GM21723 (cell line): Measurements from ENCODE around the gene P2RX2.

ENCODE experiments used
- ATAC-seq: cut with Tn5 transposase; IDR thresholded peaks from one replicate; pipeline ENCODE4 v1.9.1; 2021; ENCODE audit warnings: mild to moderate bottlenecking, moderate library complexity; ENCODE audit not compliant: unreplicated experiment

P2RX2 gene

DNA sequence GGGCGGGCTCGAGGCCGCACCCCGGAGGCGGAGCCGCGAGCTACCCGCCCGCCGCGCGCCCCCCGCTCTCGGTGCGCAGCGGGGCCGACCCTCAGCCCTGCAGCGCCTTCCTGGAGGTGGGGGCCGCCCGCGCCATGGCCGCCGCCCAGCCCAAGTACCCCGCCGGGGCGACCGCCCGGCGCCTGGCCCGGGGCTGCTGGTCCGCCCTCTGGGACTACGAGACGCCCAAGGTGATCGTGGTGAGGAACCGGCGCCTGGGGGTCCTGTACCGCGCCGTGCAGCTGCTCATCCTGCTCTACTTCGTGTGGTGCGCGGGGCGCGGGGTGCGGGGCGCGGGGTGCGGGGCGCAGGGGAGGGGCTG, at the start of gene P2RX2:
P2RX2 (plus strand) TSS at position 94 of the 361 bp plus-strand sequence; CDS start at position 135, 41 bp downstream.
- no peak for ATAC-seq

DNA sequence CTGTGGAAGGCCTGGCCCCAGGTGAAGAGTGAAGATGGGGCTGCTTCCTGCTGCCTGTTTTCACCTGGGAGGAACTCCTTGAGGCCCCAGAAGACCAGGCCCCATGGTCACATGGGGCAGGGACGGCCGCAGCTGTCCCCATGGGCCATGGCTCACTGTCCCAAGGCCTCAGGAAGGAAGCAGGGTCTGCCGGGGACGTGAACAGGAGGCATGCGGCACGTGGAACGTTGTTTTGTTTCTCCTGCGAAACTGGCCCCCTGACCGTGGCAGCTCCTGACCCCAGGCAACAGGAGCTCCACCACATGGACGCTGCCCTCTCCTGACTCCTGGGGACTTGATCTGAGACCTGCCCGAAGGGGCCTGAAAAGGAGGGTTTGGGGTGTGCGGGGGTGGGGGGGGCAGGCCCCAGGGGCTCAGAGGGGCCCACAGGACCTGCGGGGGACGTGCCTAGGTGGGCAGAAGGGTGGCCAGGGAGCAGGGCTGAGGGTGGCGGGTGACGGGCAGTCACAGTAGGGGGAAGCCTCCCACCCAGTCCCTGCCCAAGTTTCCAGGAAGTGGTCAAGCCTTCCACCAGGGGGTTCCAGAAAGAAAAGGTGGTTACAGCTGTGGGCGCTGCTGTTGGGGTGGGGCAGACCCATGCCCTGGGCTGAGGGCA, 49.6 kb upstream of the P2RX2 start:
- ATAC-seq = no peak

DNA sequence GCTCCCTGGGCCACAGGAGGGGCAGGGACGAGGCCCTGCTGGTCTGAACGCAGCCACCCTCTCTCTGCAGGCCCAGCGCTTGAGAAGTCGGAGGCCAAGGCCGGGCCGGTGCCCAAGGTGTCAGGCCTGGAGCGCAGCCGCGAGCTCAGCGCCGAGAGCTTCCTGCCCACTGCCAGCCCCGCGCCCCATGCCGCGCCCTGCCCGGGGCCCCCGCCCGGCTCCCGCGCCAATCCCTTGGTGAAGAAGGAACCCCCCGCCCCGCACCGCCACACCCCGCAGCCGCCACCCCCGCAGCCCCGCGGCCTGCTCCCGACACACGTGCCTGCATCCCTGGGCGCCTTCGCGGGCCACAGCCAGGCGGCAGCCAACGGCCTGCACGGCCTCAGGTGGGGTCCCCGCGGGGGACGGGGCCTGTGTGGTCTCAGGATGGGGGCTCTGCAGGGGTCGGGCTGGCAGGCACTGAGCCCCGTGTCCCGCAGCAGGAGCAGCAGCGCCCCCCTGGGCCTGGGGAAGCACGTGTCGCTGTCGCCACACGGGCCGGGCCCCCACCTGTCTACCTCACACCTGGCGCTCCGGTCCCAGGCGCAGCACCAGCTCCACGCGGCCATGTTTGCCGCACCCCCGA, 48.6 kb upstream of the P2RX2 start:
- no peak for ATAC-seq

GRCh38 chr12:132570635-132571034, 47.9 kb upstream of the P2RX2 start:
- no peak for ATAC-seq

GRCh38 chr12:132571051-132571450, 47.5 kb upstream of the P2RX2 start:
- ATAC-seq = no peak

DNA sequence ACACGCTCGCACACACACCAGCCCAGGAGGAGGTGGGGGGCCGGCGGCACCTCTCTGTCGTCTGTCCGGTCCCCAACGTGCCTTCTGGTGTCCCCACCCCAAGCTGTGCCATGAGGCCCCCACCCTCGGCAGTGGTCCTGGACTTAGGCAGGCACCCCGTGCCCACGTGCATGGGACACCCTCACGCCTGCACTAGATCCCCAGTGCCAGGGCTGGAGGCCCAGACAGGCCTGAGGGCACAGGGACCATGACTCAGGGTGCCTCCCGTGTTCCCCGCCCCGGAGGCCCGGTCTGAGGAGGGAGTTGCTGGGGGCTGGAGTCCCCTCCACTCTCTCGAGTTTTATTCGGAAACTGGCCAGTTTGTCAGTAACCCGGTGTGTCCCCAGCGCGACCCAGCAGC, 47.0 kb upstream of the P2RX2 start:
- ATAC-seq = no peak

GRCh38 chr12:132572106-132572505, 46.5 kb upstream of the P2RX2 start:
- ATAC-seq = no peak

GRCh38 chr12:132572801-132573760, 45.5 kb upstream of the P2RX2 start:
- no peak for ATAC-seq

DNA sequence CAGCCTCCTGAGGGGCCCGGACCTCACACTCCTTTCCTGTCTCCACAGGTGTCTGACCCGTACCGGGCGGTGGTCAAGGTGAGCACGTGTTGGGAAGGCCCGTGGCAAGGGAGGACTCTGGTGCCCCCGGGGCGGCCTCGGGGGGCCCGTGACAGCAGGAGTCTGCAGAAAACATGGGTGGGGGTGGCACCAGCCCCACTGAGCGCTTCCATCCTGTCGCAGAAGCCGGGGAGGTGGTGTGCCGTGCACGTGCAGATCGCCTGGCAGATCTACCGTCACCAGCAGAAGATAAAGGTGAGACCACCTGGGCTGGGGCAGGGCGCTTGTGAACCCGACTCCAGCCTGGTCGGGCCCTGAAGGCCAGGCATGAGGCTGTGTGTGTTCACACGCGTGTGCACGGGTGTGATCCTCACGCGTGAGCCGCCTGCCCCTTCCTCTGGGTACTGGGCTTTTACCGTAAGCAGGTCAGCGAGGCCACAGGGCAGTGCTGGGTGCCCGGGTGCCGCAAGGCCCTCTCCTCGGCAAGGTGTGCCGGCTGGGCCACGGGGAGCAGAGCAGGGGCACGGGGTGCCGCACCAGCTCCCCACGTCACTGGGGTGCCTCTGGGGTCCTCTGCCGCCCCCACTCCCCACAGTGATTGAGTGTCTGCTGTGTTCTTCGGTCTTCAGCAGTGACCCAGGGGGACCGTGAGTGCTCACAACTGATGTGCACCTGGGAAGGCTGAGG, 44.1 kb upstream of the P2RX2 start:
- no peak for ATAC-seq

DNA sequence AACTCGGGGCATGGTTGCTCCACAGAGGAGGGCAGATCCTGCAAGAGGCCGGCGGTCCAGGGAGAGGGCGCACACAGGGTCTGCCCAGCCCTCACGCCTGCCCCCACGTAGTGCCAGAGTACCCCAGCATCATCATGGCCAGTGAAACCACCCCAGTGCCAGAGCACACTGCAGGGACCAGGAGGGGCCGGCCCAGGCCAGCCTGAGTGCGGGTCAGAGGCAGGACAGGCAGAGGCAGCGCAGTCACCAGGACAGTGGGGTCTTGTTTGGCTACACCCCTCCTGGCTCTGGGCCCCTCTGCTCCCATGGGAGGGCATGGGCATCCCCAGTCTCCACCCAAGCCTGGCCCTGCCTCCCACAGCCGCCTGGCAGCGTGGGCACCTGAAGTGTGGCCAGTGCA, 42.9 kb upstream of the P2RX2 start:
- ATAC-seq = no peak

DNA sequence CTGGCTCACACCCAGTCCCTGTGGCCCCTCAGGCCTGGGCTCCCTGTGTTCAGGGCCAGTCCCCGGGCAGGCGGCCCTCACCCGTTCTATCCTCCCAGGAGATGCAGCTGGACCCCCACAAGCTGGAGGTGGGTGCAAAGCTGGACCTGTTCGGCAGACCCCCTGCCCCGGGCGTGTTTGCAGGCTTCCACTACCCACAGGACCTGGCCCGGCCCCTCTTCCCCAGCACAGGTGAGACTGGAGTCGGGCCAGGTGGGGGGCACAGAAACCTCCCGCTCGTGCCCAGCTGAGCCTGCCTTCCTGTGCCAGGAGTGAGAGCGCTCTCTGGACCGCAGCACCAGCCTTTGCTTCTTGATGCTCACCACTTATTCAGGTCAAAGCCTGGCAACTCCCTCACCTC, 41.9 kb upstream of the P2RX2 start:
- no peak for ATAC-seq

GRCh38 chr12:132577191-132577920, 41.2 kb upstream of the P2RX2 start:
- ATAC-seq = no peak

- ATAC-seq = no peak
Measured at GRCh38 chr12:132578118-132578517, 40.5 kb upstream of the P2RX2 start.

- no peak for ATAC-seq
Measured at GRCh38 chr12:132578826-132579225, 39.8 kb upstream of the P2RX2 start.

DNA sequence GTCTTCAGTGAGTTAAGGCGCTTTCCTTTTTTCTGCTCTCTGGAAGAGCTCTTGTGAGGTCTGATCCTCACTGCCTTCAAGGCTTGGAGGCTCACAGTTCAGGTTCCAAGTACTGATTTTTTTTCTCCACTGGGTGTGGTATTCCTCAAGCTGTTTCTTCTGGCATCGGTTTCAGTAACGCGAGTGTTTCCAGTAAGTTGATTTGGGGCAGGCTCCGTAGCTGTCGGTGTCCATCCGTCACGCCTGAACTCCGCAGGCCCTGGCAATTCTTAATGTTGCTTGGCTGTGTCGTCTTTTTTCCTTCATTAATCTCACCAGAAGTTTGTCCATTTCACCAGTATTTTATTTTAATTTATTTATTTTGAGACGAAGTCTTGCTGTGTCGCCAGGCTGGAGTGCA, 38.8 kb upstream of the P2RX2 start:
- no peak for ATAC-seq

- no peak for ATAC-seq
Measured at GRCh38 chr12:132580701-132581292, 37.8 kb upstream of the P2RX2 start.

DNA sequence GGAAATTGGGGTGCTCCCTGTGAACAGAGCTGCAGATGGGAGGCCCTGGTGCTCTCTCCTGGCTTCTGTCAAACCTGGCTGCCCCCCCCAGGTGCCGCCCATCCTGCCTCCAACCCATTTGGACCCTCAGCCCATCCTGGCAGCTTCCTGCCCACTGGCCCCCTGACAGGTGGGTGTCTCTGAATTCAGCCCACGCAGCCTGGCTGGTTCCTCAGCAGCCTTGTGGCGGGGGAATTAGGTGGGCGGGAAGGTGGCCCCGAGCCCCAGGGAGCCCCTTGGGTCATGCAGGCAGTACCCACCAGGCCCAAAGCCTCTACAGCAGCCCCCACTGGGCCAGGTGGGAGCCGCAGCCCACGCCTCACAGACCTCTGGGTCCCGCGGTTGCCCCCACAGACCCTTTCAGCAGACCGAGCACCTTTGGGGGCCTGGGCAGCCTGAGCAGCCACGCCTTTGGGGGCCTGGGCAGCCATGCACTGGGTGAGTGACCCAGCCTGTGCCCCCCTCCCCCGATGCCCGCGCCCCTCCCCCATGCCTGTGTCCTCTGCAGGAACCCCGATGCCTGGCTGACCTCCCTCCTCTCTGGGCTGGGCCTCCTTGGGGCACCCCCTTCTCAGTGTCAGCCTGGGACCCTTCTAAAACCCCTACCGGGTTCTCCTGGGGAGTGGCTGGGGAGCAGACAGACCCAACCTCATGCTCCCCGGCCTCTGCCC, 37.1 kb upstream of the P2RX2 start:
- ATAC-seq = no peak

DNA sequence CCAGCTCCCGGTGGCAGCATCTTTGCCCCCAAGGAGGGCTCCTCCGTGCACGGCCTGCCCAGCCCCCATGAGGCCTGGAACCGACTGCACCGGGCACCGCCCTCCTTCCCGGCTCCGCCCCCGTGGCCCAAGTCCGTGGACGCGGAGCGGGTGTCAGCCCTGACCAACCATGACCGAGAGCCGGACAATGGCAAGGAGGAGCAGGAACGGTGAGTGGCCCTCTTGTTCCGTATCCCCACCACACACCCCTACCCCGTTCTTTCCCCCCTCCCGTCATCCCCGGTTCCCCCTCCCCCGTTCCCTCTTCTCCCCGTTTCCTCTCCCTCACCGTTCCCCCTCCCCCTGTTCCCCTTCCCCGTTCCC, 36.5 kb upstream of the P2RX2 start:
- no peak for ATAC-seq

DNA sequence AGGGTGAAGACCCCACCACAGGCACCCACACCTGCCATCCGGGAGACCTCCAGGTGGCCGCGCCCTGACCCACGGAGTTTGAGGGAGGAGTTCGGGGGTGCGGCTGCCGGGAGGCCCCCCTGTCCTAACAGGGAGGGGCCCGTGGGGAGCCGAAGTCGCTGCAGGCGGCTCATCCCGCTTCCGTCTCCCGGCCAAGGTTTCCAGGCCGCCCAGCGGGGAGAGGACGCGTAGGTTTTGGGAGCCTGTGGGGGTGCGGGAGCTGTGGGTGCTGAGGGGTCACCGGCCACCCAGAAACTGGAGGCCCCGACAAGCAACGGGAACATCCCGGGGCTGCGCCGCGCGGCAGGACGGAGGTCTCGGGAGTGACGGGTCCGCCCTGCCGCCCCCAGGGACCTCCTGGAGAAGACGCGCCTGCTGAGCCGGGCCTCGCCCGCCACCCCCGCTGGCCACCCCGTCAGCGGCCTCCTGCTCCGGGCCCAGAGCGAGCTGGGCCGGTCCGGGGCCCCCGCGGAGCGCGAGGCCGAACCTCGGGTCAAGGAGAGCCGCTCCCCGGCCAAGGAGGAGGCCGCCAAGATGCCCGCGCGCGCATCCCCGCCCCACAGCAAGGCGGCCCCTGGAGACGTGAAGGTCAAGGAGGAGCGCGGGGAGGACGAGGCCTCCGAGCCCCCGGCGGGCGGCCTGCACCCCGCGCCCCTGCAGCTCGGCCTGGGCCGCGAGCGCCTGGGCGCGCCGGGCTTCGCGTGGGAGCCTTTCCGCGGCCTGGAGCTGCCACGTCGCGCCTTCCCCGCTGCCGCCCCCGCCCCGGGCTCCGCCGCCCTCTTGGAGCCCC, 35.8 kb upstream of the P2RX2 start:
- no peak for ATAC-seq
